SH-SY5Y (cell line): ENCODE data around the gene LARGE1.

Experiments used
- GATA2 ChIP-seq: IDR thresholded peaks from 2 replicates; pipeline ENCODE4 v1.6.1; 2011; ENCODE audit warnings: mild to moderate bottlenecking, low read depth, low read length
- GATA3 ChIP-seq: IDR thresholded peaks from 2 replicates; pipeline ENCODE4 v1.6.1; 2011; ENCODE audit warnings: low read depth, mild to moderate bottlenecking, low read length, moderate library complexity

- TF ChIP-seq GATA3 (no peak), GATA2 (no peak)
Measured at GRCh38 chr22:33562501-33562900, 357.8 kb downstream of the LARGE1 start.
